Measurements from ENCODE around the gene CRYBG3.

- TF ChIP-seq, protein P1, sequence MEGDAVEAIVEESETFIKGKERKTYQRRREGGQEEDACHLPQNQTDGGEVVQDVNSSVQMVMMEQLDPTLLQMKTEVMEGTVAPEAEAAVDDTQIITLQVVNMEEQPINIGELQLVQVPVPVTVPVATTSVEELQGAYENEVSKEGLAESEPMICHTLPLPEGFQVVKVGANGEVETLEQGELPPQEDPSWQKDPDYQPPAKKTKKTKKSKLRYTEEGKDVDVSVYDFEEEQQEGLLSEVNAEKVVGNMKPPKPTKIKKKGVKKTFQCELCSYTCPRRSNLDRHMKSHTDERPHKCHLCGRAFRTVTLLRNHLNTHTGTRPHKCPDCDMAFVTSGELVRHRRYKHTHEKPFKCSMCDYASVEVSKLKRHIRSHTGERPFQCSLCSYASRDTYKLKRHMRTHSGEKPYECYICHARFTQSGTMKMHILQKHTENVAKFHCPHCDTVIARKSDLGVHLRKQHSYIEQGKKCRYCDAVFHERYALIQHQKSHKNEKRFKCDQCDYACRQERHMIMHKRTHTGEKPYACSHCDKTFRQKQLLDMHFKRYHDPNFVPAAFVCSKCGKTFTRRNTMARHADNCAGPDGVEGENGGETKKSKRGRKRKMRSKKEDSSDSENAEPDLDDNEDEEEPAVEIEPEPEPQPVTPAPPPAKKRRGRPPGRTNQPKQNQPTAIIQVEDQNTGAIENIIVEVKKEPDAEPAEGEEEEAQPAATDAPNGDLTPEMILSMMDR (conservative IDR thresholded peaks at IDR 0.05), result no peak
- no peak for TF ChIP-seq EZH2 (IDR thresholded peaks at IDR 0.05; ENCODE audit: low read depth)
These were observed 5.0 kb upstream of the CRYBG3 start for GRCh38 chr3:97816811-97817210.
